Neural cell (in vitro differentiated cells): ENCODE results near the gene SVOPL. TPM values are rescaled to one million over a fixed set of nuclear protein-coding genes. Genes with fewer than 3 reads are reported as not detected.

Source experiments
- H2AFZ ChIP-seq: fragments of 200-600, 300-800 bp; sonication (generic), shearing (Covaris generic); 2 replicates; pipeline ENCODE4 v1.6.0; 2014; ENCODE audit warnings: low read depth, mild to moderate bottlenecking, antibody characterized with exemption, low read length, moderate library complexity
- H3F3A ChIP-seq: fragments of 200-600 bp; shearing (Covaris generic); 2 replicates; pipeline ENCODE4 v1.6.1; 2016; ENCODE audit warnings: mild to moderate bottlenecking, moderate library complexity, mixed read lengths, antibody characterized with exemption, low read length; ENCODE audit not compliant: insufficient read depth, poor library complexity, severe bottlenecking
- H3K27ac ChIP-seq: fragments of 200-600, 300-800 bp; sonication (generic), shearing (Covaris generic); 2 replicates; pipeline ENCODE4 v1.5.1; 2014; ENCODE audit warnings: mild to moderate bottlenecking, low read length, moderate library complexity
- H3K27me3 ChIP-seq: fragments of 300-800, 200-600 bp; sonication (generic), shearing (Covaris generic); 2 replicates; pipeline ENCODE4 v1.6.0; 2014; ENCODE audit warnings: mild to moderate bottlenecking, low read depth, low read length, moderate library complexity; ENCODE audit not compliant: insufficient read depth
- H3K36me3 ChIP-seq: fragments of 300-800, 200-600 bp; sonication (generic), shearing (Covaris generic); 2 replicates; pipeline ENCODE4 v1.5.1; 2014; ENCODE audit warnings: mild to moderate bottlenecking, antibody characterized with exemption, low read length, moderate library complexity; ENCODE audit not compliant: insufficient read depth
- H3K4me2 ChIP-seq: fragments of 300-800, 200-600 bp; sonication (generic), shearing (Covaris generic); 2 replicates; pipeline ENCODE4 v1.6.0; 2014; ENCODE audit warnings: mild to moderate bottlenecking, low read length
- H3K4me3 ChIP-seq: fragments of 300-800, 200-600 bp; sonication (generic), shearing (Covaris generic); 2 replicates; pipeline ENCODE4 v1.5.1; 2014; ENCODE audit warnings: mild to moderate bottlenecking, low read length, moderate library complexity
- H3K79me2 ChIP-seq: fragments of 200-600 bp; shearing (Covaris generic); replicated peaks from 2 replicates; pipeline ENCODE4 v1.6.0; 2014; ENCODE audit warnings: mild to moderate bottlenecking, low read length, moderate library complexity; ENCODE audit not compliant: insufficient read depth
- H3K9ac ChIP-seq: fragments of 300-800, 200-600 bp; sonication (generic), shearing (Covaris generic); 2 replicates; pipeline ENCODE4 v1.6.1; 2016; ENCODE audit warnings: mild to moderate bottlenecking, low read length, mixed read lengths
- H3K9me2 ChIP-seq: fragments of 200-600 bp; shearing (Covaris generic); 2 replicates; pipeline ENCODE4 v1.6.1; 2016; ENCODE audit warnings: mild to moderate bottlenecking, low read length, mixed read lengths; ENCODE audit not compliant: insufficient read depth
- H3K9me3 ChIP-seq: fragments of 200-600, 300-800 bp; sonication (generic), shearing (Covaris generic); 2 replicates; pipeline ENCODE4 v1.6.1; 2016; ENCODE audit warnings: mild to moderate bottlenecking, mixed run types, low read length, moderate library complexity, mixed read lengths
- H4K20me1 ChIP-seq: fragments of 200-600 bp; shearing (Covaris generic); 2 replicates; pipeline ENCODE4 v1.6.1; 2016; ENCODE audit warnings: mild to moderate bottlenecking, mixed run types; ENCODE audit not compliant: insufficient read depth
- EP300 ChIP-seq: fragments of 450-650 bp; conservative IDR thresholded peaks from 2 replicates; pipeline ENCODE4 v1.6.1; 2014; ENCODE audit warnings: antibody characterized with exemption, mild to moderate bottlenecking, moderate library complexity; ENCODE audit not compliant: poor library complexity, severe bottlenecking
- EZH2 ChIP-seq: fragments of 200-600, 300-800 bp; shearing (Covaris generic), sonication (generic); IDR thresholded peaks from 2 replicates; pipeline ENCODE4 v1.6.1; 2014; ENCODE audit warnings: antibody characterized with exemption, low read length, borderline replicate concordance, mild to moderate bottlenecking; ENCODE audit not compliant: insufficient read depth, poor library complexity, severe bottlenecking
- MXI1 ChIP-seq: fragments of 450-650 bp; conservative IDR thresholded peaks from 2 replicates; pipeline ENCODE4 v1.6.1; 2014; ENCODE audit warnings: antibody characterized with exemption, mild to moderate bottlenecking; ENCODE audit not compliant: poor library complexity, severe bottlenecking
- POLR2AphosphoS5 ChIP-seq: IDR thresholded peaks from 2 replicates; pipeline ENCODE4 v1.6.1; 2012
- RAD21 ChIP-seq: fragments of 450-650 bp; conservative IDR thresholded peaks from 2 replicates; pipeline ENCODE4 v1.6.1; 2014; ENCODE audit warnings: antibody characterized with exemption, mild to moderate bottlenecking, moderate library complexity
- SMC3 ChIP-seq: fragments of 450-650 bp; conservative IDR thresholded peaks from 2 replicates; pipeline ENCODE4 v1.6.1; 2014; ENCODE audit warnings: antibody characterized with exemption, mild to moderate bottlenecking, moderate library complexity; ENCODE audit not compliant: poor library complexity
- TAF1 ChIP-seq: IDR thresholded peaks from 2 replicates; pipeline ENCODE4 v1.6.1; 2012; ENCODE audit warnings: low read depth
- polyA plus RNA-seq: library from polyadenylated mRNA; depleted of rRNA; stranded (reverse); fragments of >200 nt; gene quantifications from 2 replicates; pipeline ENCODE4 v1.2.3, GENCODE V29; 2014
- TF ChIP-seq, protein P1 (sequence below): IDR thresholded peaks from 2 replicates; pipeline ENCODE4 v1.6.1; 2012; ENCODE audit warnings: borderline replicate concordance
- TF ChIP-seq, protein P2 (sequence below): fragments of 450-650 bp; IDR thresholded peaks from 2 replicates; pipeline ENCODE4 v1.5.1; 2014; ENCODE audit warnings: antibody characterized with exemption, mild to moderate bottlenecking, moderate library complexity; ENCODE audit not compliant: poor library complexity, severe bottlenecking

The SVOPL gene
- polyA plus RNA-seq, 1 donor from 2014 or later: 0.93 TPM

DNA sequence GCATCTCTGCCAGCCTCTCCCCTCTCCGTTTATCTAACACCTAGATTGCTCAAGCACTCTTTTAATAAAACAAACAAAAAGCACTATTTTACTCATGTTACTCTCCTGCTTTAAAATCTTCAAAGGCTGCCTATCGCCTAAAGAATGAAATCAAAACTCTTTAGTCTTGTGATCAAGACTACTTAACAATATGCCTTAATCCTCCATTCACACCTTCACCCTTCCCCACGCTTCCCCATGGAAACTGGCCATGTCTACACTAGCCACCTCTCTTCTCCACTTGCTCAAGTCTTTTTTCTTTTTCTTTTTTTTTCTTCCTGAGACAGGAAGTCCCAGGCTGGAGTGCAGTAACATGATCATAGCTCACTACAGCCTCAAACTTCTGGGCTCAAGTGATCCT, 48.8 kb upstream of the SVOPL start:
- H3K9me2 ChIP-seq: no peaks in the 10 kb centered on the region
- H3K36me3 ChIP-seq: no peaks in the 10 kb centered on the region
- H3K4me2 ChIP-seq: no peak overlapping the region
- no peak for TF ChIP-seq TAF1
- no peak for TF ChIP-seq POLR2AphosphoS5
- TF ChIP-seq SMC3: no peak
- TF ChIP-seq RAD21: no peak
- TF ChIP-seq, protein P1, sequence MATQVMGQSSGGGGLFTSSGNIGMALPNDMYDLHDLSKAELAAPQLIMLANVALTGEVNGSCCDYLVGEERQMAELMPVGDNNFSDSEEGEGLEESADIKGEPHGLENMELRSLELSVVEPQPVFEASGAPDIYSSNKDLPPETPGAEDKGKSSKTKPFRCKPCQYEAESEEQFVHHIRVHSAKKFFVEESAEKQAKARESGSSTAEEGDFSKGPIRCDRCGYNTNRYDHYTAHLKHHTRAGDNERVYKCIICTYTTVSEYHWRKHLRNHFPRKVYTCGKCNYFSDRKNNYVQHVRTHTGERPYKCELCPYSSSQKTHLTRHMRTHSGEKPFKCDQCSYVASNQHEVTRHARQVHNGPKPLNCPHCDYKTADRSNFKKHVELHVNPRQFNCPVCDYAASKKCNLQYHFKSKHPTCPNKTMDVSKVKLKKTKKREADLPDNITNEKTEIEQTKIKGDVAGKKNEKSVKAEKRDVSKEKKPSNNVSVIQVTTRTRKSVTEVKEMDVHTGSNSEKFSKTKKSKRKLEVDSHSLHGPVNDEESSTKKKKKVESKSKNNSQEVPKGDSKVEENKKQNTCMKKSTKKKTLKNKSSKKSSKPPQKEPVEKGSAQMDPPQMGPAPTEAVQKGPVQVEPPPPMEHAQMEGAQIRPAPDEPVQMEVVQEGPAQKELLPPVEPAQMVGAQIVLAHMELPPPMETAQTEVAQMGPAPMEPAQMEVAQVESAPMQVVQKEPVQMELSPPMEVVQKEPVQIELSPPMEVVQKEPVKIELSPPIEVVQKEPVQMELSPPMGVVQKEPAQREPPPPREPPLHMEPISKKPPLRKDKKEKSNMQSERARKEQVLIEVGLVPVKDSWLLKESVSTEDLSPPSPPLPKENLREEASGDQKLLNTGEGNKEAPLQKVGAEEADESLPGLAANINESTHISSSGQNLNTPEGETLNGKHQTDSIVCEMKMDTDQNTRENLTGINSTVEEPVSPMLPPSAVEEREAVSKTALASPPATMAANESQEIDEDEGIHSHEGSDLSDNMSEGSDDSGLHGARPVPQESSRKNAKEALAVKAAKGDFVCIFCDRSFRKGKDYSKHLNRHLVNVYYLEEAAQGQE: no peak
- TF ChIP-seq, protein P2, sequence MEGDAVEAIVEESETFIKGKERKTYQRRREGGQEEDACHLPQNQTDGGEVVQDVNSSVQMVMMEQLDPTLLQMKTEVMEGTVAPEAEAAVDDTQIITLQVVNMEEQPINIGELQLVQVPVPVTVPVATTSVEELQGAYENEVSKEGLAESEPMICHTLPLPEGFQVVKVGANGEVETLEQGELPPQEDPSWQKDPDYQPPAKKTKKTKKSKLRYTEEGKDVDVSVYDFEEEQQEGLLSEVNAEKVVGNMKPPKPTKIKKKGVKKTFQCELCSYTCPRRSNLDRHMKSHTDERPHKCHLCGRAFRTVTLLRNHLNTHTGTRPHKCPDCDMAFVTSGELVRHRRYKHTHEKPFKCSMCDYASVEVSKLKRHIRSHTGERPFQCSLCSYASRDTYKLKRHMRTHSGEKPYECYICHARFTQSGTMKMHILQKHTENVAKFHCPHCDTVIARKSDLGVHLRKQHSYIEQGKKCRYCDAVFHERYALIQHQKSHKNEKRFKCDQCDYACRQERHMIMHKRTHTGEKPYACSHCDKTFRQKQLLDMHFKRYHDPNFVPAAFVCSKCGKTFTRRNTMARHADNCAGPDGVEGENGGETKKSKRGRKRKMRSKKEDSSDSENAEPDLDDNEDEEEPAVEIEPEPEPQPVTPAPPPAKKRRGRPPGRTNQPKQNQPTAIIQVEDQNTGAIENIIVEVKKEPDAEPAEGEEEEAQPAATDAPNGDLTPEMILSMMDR: no peak
- TF ChIP-seq EP300: no peak
- TF ChIP-seq MXI1: no peak
- no peak for TF ChIP-seq EZH2
- H4K20me1 ChIP-seq: no peaks in the 10 kb centered on the region
- no peak overlapping the region for H3K9ac ChIP-seq
- no peak overlapping the region for H2AFZ ChIP-seq
- no peaks in the 10 kb centered on the region for H3K9me3 ChIP-seq
- no peak overlapping the region for H3K4me3 ChIP-seq
- H3K27ac ChIP-seq: no peak overlapping the region
- H3K79me2 ChIP-seq: no peaks in the 10 kb centered on the region
- H3K27me3 ChIP-seq: no peaks in the 10 kb centered on the region
- H3F3A ChIP-seq: no peaks in the 10 kb centered on the region

DNA sequence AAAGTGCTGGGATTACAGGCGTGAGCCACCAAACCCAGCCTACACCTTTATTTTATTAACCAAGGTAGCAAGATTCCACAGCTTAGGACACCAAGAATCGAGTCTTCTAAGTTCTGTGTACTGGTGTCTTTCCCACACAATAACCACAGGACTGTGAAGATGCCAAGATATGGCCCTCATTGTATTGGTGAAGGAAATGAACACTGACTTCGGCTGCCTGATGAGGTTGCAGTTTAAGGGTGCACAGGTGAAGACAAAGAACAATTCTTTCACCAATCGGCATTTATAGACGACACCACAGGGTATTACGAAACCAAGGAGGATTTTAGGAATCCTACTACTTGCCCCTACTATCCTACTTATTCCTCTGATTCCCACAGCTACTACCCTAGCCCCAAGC, 47.5 kb upstream of the SVOPL start:
- TF ChIP-seq SMC3: no peak
- TF ChIP-seq, protein P1: no peak
- no peak for TF ChIP-seq TAF1
- no peak for TF ChIP-seq EP300
- TF ChIP-seq MXI1: no peak
- no peaks in the 10 kb centered on the region for H3K9me3 ChIP-seq
- no peaks in the 10 kb centered on the region for H3K79me2 ChIP-seq
- no peak overlapping the region for H3K9ac ChIP-seq
- no peaks in the 10 kb centered on the region for H3K36me3 ChIP-seq
- H3K4me3 ChIP-seq: no peak overlapping the region
- no peaks in the 10 kb centered on the region for H4K20me1 ChIP-seq
- no peaks in the 10 kb centered on the region for H3F3A ChIP-seq
- no peak overlapping the region for H3K27ac ChIP-seq
- no peak overlapping the region for H3K4me2 ChIP-seq
- H3K27me3 ChIP-seq: no peaks in the 10 kb centered on the region
- H2AFZ ChIP-seq: no peak overlapping the region
- H3K9me2 ChIP-seq: no peaks in the 10 kb centered on the region
